GM18502 (cell line): Measurements from ENCODE around the gene ATF2.
"Not testable (repeated sequence)": the region's sequence is repeated elsewhere in the genome, so short reads cannot be mapped to it uniquely, and the experiment has no call there.

ENCODE experiments used
- ATAC-seq: cut with Tn5 transposase; IDR thresholded peaks from one replicate; pipeline ENCODE4 v1.9.1; 2021; ENCODE audit warnings: mild to moderate bottlenecking; ENCODE audit not compliant: unreplicated experiment, poor library complexity

ATF2 gene

GRCh38 chr2:175107146-175107545, 60.9 kb downstream of the ATF2 start:
- ATAC-seq, result no peak

- no peak for ATAC-seq
Measured at GRCh38 chr2:175103191-175103590, 64.8 kb downstream of the ATF2 start.

GRCh38 chr2:175101514-175101913, 66.5 kb downstream of the ATF2 start:
- no peak for ATAC-seq

GRCh38 chr2:175097297-175097696, 70.7 kb downstream of the ATF2 start:
- ATAC-seq, result no peak

- not testable (repeated sequence) for ATAC-seq
Measured at GRCh38 chr2:175084117-175084516, 83.9 kb downstream of the ATF2 start.

GRCh38 chr2:175080479-175080878, 87.5 kb downstream of the ATF2 start:
- ATAC-seq, result no peak

GRCh38 chr2:175076272-175076671, 91.7 kb downstream of the ATF2 start:
- no peak for ATAC-seq

- no peak for ATAC-seq
Measured at GRCh38 chr2:175074478-175074877, 93.5 kb downstream of the ATF2 start.

GRCh38 chr2:175068534-175068933, 99.5 kb downstream of the ATF2 start:
- ATAC-seq, result no peak

GRCh38 chr2:175066411-175066810, 101.6 kb downstream of the ATF2 start:
- ATAC-seq, result no peak

- ATAC-seq, result no peak
Measured at GRCh38 chr2:175064797-175065196, 103.2 kb downstream of the ATF2 start.

- no peak for ATAC-seq
Measured at GRCh38 chr2:175063741-175064140, 104.3 kb downstream of the ATF2 start.

- no peak for ATAC-seq
Measured at GRCh38 chr2:175062787-175063585, 105.0 kb downstream of the ATF2 start.

- ATAC-seq, result no peak
Measured at GRCh38 chr2:175057078-175057685, 110.8 kb downstream of the ATF2 start.

- ATAC-seq, result no peak
Measured at GRCh38 chr2:175055993-175056392, 112.0 kb downstream of the ATF2 start.

- no peak for ATAC-seq
Measured at GRCh38 chr2:175054340-175054739, 113.7 kb downstream of the ATF2 start.

- ATAC-seq, result no peak
Measured at GRCh38 chr2:175049661-175050060, 118.3 kb downstream of the ATF2 start.

- no peak for ATAC-seq
Measured at GRCh38 chr2:175048275-175048674, 119.7 kb downstream of the ATF2 start.

- ATAC-seq, result no peak
Measured at GRCh38 chr2:175039490-175039889, 128.5 kb downstream of the ATF2 start.

- ATAC-seq, result no peak
Measured at GRCh38 chr2:175039031-175039430, 129.0 kb downstream of the ATF2 start.

- no peak for ATAC-seq
Measured at GRCh38 chr2:175037941-175038340, 130.1 kb downstream of the ATF2 start.

- no peak for ATAC-seq
Measured at GRCh38 chr2:175036582-175037018, 131.4 kb downstream of the ATF2 start.
